SK-N-MC (cell line): ENCODE data around the gene SLC16A6.

ENCODE experiments used
- EZH2 ChIP-seq: fragments of 200-600 bp; sonication (generic); IDR thresholded peaks from one replicate; pipeline ENCODE4 v1.6.1; 2017; ENCODE audit warnings: antibody characterized with exemption
- FOXP2 ChIP-seq: optimal IDR thresholded peaks from 2 replicates; pipeline ENCODE3; 2011; ENCODE audit warnings: mild to moderate bottlenecking, moderate library complexity; ENCODE audit not compliant: insufficient read depth; ENCODE audit errors: extremely low read length, control extremely low read depth
- POLR2AphosphoS5 ChIP-seq: IDR thresholded peaks from 2 replicates; pipeline ENCODE4 v1.6.1; 2012; ENCODE audit warnings: mild to moderate bottlenecking, low read depth, low read length, borderline replicate concordance

- no peak for TF ChIP-seq EZH2
- no peak for TF ChIP-seq POLR2AphosphoS5
- no peak for TF ChIP-seq FOXP2
Observed at GRCh38 chr17:68231541-68231940, 59.4 kb downstream of the SLC16A6 start.
